K562 (cell line): ENCODE measurements around the gene FAM167B. TPM values are rescaled to one million over a fixed set of nuclear protein-coding genes. Genes with fewer than 3 reads are reported as not detected.

Experiments
- CLOCK ChIP-seq: fragments of 250-450 bp; sonication (Bioruptor Pico); IDR thresholded peaks from 2 replicates; pipeline ENCODE4 v1.4.0; 2020; ENCODE audit warnings: mild to moderate bottlenecking, moderate library complexity, borderline replicate concordance
- polyA plus RNA-seq, 8 experiments: library from polyadenylated mRNA; depleted of rRNA in 4 of 8; stranded (reverse) in 5 of 8; unstranded in 3 of 8; fragments of >200 nt; fragmentation: Nextera tagmentation in 2 of 8; fragmentation: Illumina TruSeq in 1 of 8; extraction: Ambion mirVana in 2 of 8; extraction: Trizol in 1 of 8; gene quantifications; 2 replicates each; pipeline versions ENCODE4 v1.2.1 to v1.2.3, GENCODE V29; 2011 to 2014; ENCODE audit warnings: inconsistent platforms in 1 of 8, missing spikeins in 1 of 8
- total RNA-seq, 7 experiments: library from RNA; depleted of rRNA in 6 of 7; stranded (reverse); fragments of >200 nt in 6 of 7; fragmentation: Illumina TruSeq in 2 of 7; extraction: Trizol in 2 of 7; gene quantifications; 2 replicates each; pipeline versions ENCODE4 v1.2.1 to v1.2.3, GENCODE V29; 2011 to 2021; ENCODE audit warnings: low replicate concordance in 1 of 7
- TF ChIP-seq, protein P1 (sequence below), 2 experiments: fragments of 150-350 bp in 1 of 2; IDR thresholded peaks; 2 replicates each; pipeline ENCODE4 v1.6.1; 2012 to 2016; ENCODE audit warnings: low read depth in 2 of 2, low read length in 2 of 2, mild to moderate bottlenecking in 1 of 2, moderate library complexity in 1 of 2

Gene FAM167B
- total and polyA plus RNA-seq, 9 of the 15 experiments (the other 6 are each of a cell fraction or from before 2014, with no cell fraction given) = not detected

GRCh38 chr1:32239790-32240139 is 7.3 kb upstream of the FAM167B start (continued):
- TF ChIP-seq, protein P1, sequence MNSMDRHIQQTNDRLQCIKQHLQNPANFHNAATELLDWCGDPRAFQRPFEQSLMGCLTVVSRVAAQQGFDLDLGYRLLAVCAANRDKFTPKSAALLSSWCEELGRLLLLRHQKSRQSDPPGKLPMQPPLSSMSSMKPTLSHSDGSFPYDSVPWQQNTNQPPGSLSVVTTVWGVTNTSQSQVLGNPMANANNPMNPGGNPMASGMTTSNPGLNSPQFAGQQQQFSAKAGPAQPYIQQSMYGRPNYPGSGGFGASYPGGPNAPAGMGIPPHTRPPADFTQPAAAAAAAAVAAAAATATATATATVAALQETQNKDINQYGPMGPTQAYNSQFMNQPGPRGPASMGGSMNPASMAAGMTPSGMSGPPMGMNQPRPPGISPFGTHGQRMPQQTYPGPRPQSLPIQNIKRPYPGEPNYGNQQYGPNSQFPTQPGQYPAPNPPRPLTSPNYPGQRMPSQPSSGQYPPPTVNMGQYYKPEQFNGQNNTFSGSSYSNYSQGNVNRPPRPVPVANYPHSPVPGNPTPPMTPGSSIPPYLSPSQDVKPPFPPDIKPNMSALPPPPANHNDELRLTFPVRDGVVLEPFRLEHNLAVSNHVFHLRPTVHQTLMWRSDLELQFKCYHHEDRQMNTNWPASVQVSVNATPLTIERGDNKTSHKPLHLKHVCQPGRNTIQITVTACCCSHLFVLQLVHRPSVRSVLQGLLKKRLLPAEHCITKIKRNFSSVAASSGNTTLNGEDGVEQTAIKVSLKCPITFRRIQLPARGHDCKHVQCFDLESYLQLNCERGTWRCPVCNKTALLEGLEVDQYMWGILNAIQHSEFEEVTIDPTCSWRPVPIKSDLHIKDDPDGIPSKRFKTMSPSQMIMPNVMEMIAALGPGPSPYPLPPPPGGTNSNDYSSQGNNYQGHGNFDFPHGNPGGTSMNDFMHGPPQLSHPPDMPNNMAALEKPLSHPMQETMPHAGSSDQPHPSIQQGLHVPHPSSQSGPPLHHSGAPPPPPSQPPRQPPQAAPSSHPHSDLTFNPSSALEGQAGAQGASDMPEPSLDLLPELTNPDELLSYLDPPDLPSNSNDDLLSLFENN (IDR thresholded peaks at IDR 0.05; ENCODE audit: low read depth in 2 of 2, low read length in 2 of 2) = no peak
- no peak for TF ChIP-seq CLOCK
